NCI-H146 treated with DMSO at 0.1 percent for 48 hours (cell line): ENCODE data around the gene DIDO1.

Source experiments
- DNase-seq: peaks from one replicate; lab custom pipeline; 2025; ENCODE audit not compliant: unreplicated experiment; lab: John Stamatoyannopoulos, UW

Gene DIDO1

DNA sequence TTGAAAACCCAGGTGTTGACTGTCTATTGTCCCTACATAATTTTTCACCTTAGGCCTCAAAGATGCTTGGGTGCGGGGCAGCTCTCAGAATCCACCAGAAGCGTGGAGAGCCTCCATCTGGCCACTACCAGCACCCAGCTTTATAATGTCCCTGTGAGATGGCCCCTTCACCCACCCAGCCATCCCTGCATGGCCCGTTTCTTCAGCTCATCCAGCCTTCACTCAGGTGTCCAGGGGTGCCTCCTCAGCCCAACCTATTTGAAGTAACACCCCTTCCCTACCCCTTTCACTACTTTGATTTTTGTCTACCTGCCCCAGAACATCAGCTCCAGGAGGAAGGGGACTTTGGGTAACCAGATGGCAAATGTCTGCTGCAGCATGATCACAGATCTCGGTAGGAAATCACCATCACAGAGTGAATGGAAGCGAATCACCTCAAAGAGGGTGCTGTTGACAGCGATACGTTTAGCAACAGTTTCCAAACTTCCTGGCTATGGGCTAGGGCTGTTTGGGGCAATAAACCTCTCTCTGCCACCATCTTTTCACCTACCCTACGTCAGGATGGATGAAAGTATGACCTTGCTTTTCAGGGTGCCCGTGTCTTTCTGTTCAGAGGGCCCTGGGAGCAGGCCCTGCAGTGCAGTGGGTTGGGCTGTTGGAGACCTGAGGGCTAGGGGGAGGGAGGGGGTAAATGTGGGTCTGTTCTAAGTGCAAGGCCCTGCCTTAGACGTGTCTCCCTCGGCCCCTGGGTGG is 25.0 kb upstream of the DIDO1 start:
- DNase-seq: no peak

DNA sequence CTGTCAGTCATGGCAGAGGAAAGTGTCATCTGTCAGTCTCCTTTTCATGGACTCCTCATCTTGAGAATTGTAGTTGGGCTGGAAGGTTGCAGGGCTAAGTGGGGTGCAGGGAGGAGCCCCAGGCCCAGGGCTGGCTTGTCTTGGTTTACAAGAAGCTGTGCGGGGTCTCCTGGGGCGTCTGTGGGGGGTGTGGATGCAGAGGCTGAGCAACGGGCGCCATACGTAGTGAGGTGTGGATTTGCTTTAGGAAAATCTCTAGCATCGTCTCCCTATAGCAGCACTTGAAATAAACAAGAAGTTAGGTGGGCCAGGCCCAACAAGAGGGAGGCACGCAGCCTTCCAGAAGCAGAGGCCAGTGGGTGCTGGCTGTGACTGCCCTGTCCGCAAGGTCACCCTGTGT is 24.4 kb upstream of the DIDO1 start:
- DNase-seq: no peak

GRCh38 chr20:62949962-62950361 is 23.7 kb upstream of the DIDO1 start:
- DNase-seq: no peak

GRCh38 chr20:62949153-62949821 is 23.0 kb upstream of the DIDO1 start:
- no peak for DNase-seq

- no peak for DNase-seq
Observed at GRCh38 chr20:62947532-62948300, 21.4 kb upstream of the DIDO1 start.

- DNase-seq: no peak
Observed at GRCh38 chr20:62946918-62947317, 20.6 kb upstream of the DIDO1 start.

DNA sequence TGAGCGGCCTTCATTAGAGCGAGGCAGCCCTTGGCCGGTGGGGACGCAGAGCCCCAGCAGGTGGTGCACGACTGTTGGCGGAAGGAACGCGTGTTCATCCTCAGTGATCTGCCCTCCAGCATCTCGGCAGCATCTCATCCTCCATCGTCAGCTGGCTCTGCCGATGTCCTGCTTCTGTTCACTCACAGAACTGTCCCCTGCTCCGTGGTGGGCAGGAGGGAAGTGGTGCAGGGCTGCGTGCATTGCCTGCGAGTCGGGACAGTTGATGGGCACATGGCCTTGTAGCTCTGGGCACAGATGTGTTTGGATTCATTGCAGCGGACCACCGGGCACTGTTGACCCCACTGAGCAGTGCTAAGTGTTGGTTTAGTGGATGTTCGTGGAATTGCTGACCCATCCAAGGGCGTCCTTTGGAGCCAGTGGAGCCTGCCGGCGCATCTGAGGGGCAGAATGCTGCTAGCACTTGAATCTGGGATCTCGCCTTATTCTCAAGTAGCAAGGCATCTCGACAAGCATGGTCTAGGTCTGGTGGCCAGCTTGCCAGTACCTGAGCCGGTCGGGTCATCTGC is 19.6 kb upstream of the DIDO1 start:
- DNase-seq: no peak

DNA sequence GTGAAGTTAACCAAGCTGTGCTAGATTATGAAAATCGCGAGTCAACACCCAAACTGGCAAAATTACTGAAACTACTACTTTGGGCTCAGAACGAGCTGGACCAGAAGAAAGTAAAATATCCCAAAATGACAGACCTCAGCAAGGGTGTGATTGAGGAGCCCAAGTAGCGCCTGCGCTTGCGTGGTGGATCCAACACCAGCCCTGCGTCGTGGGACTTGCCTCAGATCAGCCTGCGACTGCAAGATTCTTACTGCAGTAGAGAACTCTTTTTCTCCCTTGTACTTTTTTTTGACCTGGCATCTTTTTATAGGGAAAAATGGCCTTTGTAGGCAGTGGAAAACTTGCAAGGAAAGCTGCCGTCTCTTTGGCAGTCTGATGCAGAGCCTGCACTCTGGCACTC is 18.4 kb upstream of the DIDO1 start:
- DNase-seq: no peak

GRCh38 chr20:62944184-62944583 is 17.9 kb upstream of the DIDO1 start:
- DNase-seq: no peak

DNA sequence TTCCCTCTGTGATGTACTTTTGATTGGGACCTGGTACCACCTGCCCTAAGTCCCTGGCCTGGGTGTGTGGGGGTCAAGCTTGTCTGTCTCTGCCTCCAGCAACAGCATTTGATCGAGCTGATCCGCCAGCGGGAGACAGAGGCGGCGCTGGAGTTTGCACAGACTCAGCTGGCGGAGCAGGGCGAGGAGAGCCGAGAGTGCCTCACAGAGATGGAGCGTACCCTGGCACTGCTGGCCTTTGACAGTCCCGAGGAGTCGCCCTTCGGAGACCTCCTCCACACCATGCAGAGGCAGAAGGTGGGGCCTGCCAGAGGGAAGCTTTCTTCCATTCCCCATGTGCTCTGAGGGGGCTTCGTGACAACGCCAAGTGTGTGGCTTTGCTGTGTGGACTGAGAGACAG is 17.1 kb upstream of the DIDO1 start:
- DNase-seq: no peak

DNA sequence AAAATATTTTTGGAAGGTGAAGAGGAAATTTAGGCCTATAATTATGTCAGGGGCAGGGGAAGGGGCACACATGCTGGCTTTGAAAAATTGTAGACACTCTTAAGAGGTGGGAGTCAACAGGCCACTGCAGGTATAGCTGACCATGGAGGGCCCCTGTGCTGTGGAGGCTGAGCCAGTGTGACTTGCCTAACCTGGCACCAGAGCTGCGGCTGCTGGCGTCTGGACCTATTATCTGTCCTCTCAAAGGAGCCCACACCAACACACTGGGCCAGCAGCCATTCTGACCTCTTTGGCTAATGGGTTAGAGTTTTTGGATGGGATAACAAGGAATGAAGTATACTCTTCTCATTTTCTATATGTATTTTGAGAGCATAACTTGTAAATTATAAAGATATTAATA is 16.2 kb upstream of the DIDO1 start:
- DNase-seq: no peak

DNA sequence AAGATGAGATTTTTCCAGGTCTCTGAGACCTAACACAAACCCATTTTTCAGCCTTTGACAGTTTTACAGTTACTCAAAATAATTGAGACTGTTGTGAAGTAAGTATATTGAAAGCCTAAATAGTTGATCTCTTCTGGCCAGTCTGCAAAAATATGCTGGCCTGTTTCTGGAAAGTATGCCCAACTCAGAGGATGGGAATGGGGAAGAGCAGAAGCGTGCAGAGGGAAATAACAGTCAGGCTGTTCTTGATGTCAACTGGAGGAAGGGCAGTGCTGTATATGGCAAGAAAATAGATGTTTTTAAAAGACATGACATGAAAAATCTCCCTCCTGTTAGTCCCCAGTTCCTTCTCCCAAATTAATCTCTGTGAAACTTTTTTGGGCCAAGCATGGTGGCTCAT is 15.5 kb upstream of the DIDO1 start:
- DNase-seq: no peak

DNA sequence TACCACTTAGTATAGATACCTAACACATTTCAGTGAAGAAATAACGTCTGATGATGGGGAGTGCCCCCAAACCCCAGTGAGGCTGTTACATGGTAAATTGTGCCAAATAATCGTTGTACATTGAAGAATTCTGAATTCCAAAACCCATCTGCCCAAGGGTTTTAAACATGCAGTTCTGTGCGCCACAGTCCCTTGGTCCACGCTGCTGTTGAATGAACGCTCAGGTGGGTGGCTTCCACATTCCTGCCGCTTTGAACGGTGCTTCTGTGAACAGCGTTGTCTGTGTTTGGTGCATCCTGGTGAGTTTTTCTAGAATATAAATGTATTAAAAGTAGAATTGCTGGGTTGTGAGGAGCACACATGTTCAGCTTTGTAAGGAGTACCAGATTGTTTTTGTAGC is 14.6 kb upstream of the DIDO1 start:
- DNase-seq: no peak

DNA sequence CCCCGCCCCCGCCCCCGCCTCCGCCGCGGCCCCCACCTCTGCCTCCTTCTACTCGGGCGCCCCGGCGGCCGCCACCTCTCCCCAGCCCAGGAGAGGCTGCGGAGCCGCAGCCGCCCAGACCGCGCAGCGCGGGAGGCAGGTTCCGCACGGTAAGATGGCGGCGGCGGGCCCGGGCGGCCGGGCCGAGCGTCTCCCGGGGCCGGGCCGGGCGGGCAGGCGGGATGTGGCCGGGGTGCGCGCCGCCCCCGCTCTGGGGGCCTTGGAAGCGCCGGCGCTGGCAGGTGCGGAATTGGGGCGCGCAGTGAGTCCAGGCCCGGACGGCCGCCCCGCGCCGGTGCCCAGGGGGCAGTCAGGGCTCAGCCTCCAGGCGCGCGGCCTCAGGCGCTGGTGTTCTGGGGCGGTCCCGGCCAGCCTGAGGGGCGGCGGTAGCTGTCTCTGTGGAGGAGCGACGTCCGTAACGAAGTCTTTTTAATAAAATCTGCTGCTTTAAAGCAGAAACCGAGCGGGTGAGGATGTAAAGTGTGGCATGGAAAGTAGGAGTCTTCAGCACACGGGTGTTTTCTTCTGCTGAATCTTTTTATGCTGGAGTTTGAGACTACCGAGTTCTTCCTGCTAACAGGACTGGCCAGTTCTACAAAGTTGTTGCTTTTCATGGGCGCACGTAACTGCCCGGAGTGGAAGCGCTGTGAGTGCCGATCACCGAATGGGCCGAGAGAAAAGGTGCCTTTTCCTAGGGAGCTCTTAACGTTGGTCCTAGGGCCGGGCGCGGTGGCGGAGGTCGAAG is 12.0 kb upstream of the DIDO1 start, which contains the start of gene GID8:
TSS of gene GID8 (plus strand) at position 43 of the 784 bp plus-strand sequence. CDS start 3,356 bp downstream, outside the sequence.
- no peak for DNase-seq

DNA sequence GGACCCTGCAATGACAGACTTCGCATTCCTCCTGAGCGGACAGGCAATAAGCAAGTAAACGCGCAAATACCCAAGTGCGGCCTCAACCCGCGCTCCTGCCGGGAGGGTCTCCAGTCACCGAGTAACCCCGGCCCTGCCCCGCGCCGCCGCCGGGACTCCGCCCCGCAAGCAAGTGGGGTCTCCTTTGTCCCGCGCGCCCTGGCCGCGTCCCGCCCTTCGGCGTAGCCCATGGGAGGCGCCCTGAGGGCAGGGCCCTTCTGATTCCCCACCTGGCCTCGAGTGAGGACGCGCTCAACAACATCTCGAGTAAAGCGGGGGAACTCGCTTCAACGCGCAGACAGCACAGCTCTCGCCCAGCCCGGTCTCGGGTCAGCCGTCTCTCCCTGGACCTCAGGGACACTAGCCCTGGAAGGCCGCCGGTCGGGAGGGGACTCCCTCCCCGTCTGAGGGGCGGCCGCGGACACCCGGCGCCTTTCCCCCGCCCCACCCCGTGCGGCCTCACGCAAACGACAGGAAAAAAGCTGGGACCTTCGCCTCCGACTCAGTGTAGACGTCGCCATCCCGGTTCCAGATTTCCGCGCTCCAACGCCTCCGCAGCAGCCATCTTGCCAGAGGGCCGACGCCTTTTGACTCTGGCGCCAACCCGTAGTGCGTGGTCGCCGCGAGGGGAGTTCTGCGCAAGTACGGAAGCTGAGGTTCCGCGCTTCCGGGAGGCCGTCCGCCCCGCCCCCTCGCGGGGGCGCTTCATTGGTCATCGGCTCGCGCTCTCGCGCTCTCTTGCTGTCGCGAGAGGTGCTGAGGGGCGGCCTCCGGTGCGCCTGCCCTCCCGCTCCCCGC is 11.2 kb upstream of the DIDO1 start:
- peak; percentile 93 for DNase-seq

DNA sequence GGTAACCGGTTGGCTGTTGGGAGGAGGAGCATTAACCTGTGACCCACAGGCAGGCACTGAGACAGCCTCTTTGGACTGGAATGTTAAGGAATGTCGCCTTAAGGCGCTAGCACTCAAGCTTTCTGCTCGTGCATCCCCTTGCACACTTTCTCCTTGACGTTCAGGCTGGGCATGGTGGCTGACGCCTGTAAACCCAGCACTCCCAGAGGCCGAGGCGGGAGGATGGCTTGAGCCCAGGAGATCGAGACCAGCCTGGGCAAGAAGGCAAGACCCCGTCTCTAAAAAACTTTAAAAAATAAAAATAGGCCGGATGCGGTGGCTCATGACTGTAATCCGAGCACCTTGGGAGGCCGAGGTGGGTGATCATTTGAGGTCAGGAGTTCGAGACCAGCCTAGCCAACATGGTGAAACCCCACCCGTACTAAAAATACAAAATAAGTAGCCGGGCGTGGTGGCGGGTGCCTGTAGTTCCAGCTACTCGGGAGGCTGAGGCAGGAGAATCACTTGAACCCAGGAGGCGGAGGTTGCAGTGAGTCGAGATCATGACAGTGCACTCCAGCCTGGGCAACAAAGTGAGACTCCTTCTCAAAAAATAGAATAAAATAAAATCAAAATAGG is 9.8 kb upstream of the DIDO1 start:
- no peak for DNase-seq

GRCh38 chr20:62935204-62935967 is 9.1 kb upstream of the DIDO1 start:
- no peak for DNase-seq

DNA sequence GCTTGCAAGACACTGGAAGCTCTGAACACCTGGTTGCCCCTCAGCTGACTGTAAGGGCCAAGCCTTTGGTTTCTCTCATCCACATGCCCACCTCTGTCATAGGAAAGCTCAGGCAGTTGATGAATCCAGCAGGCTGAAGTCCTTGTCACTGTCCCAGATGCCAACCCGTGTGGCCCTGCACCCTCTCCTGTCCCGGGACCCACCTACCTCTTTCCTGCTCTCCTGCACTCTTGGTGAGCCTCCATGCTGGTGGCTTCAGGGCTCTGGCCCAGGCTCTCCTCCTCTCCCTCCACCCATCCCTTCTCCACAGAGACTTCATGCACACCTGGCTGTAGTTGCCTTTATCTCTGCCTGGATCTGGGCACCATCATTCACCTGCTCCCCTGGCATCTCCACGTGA is 7.7 kb upstream of the DIDO1 start:
- DNase-seq: no peak

GRCh38 chr20:62931464-62931863 is 5.2 kb upstream of the DIDO1 start:
- DNase-seq: no peak
